A673 (cell line): ENCODE data around the gene ABHD17B. TPM values are rescaled to one million over a fixed set of nuclear protein-coding genes. Genes with fewer than 3 reads are reported as not detected.

Experiments used
- BruUV-seq: library from RNA; stranded (reverse); fragments of 400-500 nt; replicated peaks from 2 replicates; lab custom pipeline; 2021; lab: Mats Ljungman, UMichigan
- CTCF ChIA-PET: fragments of 300-600 bp; sonication (Branson Sonifier 250); formaldehyde crosslinking; loops from one replicate; lab custom pipeline; 2022; ENCODE audit warnings: antibody characterized with exemption; lab: Charles Lee
- POLR2A ChIA-PET: fragments of 300-600 bp; sonication (Branson Sonifier 250); formaldehyde crosslinking; loops from one replicate; lab custom pipeline; 2022; ENCODE audit warnings: antibody characterized with exemption; ENCODE audit not compliant: low non-redundant PET; lab: Charles Lee
- DNase-seq: peaks from one replicate; pipeline ENCODE4 v3.0.0-alpha.2; 2015; ENCODE audit warnings: low spot score
- H3K27ac ChIP-seq: fragments of 200-600 bp; sonication (generic); 2 replicates; pipeline ENCODE4 v1.5.1; 2016; ENCODE audit warnings: mixed run types, low read depth, mild to moderate bottlenecking, mixed read lengths, antibody characterized with exemption, low read length; ENCODE audit not compliant: poor library complexity, severe bottlenecking
- H3K27me3 ChIP-seq: fragments of 200-600 bp; sonication (generic); replicated peaks from 2 replicates; pipeline ENCODE4 v1.6.1; 2017; ENCODE audit warnings: mixed run types, low read depth, mild to moderate bottlenecking, mixed read lengths, antibody characterized with exemption, low read length; ENCODE audit not compliant: insufficient read depth, poor library complexity
- H3K36me3 ChIP-seq: fragments of 200-600 bp; sonication (generic); 2 replicates; pipeline ENCODE4 v1.6.1; 2016; ENCODE audit warnings: mixed run types, mild to moderate bottlenecking, mixed read lengths, antibody characterized with exemption, low read length; ENCODE audit not compliant: insufficient read depth, poor library complexity, severe bottlenecking
- H3K4me1 ChIP-seq: fragments of 200-600 bp; sonication (generic); 2 replicates; pipeline ENCODE4 v1.6.1; 2017; ENCODE audit warnings: mixed run types, mild to moderate bottlenecking, mixed read lengths, antibody characterized with exemption, low read length; ENCODE audit not compliant: insufficient read depth, poor library complexity, severe bottlenecking
- H3K4me3 ChIP-seq: fragments of 200-600 bp; sonication (generic); 2 replicates; pipeline ENCODE4 v1.5.1; 2016; ENCODE audit warnings: low read depth, mixed run types, mild to moderate bottlenecking, mixed read lengths, low read length; ENCODE audit not compliant: poor library complexity, severe bottlenecking
- H3K9me3 ChIP-seq: fragments of 200-600 bp; sonication (generic); 2 replicates; pipeline ENCODE4 v1.6.1; 2016; ENCODE audit warnings: mixed run types, low read depth, mild to moderate bottlenecking, mixed read lengths, antibody characterized with exemption, low read length; ENCODE audit not compliant: poor library complexity, severe bottlenecking
- EZH2 ChIP-seq: fragments of 200-600 bp; sonication (generic); IDR thresholded peaks from 2 replicates; pipeline ENCODE4 v1.6.1; 2017; ENCODE audit warnings: borderline replicate concordance, low read depth, mild to moderate bottlenecking, mixed read lengths, antibody characterized with exemption, low read length; ENCODE audit not compliant: poor library complexity, severe bottlenecking
- intact Hi-C: fragments of 100-400 bp; cut with micrococcal nuclease; formaldehyde crosslinking; loops from one replicate; pipeline ENCODE4 v1.10.0; 2022; ENCODE audit not compliant: unreplicated experiment
- total RNA-seq: library from RNA; stranded (reverse); gene quantifications from 2 replicates; pipeline ENCODE4 v1.2.3, GENCODE V29; 2021
- TF ChIP-seq, protein P1 (sequence below): fragments of 300-800, 200-600 bp; sonication (generic); conservative IDR thresholded peaks from 2 replicates; pipeline ENCODE4 v1.5.1; 2017; ENCODE audit warnings: low read depth, mild to moderate bottlenecking, antibody characterized with exemption, low read length, moderate library complexity, mixed read lengths

The ABHD17B gene
- total RNA-seq, 1 experiment from 2014 or later = 19.7 TPM

DNA sequence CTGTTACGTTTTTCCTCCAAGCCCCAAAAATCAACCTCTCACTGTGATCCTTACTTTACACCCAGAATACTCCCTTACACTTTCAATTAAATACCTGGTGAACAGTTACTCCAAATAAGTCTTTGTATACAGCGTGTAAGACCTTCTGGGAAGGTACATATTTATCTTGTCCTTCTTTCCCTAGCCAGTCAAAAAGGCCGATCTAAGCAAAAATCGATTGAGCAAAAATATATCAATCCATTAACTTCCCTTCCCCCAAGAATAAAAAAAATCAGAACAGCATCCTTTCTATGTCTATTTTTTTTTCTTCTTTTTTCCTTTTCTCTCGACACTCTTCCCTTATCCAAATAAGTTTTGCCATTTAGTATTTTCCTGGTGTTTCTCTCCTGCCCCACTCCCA lies 71.3 kb downstream of the ABHD17B start:
- TF ChIP-seq, protein P1, sequence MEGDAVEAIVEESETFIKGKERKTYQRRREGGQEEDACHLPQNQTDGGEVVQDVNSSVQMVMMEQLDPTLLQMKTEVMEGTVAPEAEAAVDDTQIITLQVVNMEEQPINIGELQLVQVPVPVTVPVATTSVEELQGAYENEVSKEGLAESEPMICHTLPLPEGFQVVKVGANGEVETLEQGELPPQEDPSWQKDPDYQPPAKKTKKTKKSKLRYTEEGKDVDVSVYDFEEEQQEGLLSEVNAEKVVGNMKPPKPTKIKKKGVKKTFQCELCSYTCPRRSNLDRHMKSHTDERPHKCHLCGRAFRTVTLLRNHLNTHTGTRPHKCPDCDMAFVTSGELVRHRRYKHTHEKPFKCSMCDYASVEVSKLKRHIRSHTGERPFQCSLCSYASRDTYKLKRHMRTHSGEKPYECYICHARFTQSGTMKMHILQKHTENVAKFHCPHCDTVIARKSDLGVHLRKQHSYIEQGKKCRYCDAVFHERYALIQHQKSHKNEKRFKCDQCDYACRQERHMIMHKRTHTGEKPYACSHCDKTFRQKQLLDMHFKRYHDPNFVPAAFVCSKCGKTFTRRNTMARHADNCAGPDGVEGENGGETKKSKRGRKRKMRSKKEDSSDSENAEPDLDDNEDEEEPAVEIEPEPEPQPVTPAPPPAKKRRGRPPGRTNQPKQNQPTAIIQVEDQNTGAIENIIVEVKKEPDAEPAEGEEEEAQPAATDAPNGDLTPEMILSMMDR = no peak
- no peak for TF ChIP-seq EZH2
- H3K36me3 ChIP-seq = no peaks in the 10 kb centered on the region
- DNase-seq = no peak
- CTCF ChIA-PET = no interaction called here
- H3K27ac ChIP-seq = no peak overlapping the region
- POLR2A ChIA-PET = no interaction called here
- intact Hi-C loops = no loop called here
- no peaks in the 10 kb centered on the region for H3K4me1 ChIP-seq
- H3K27me3 ChIP-seq = no peaks in the 10 kb centered on the region
- H3K9me3 ChIP-seq = no peaks in the 10 kb centered on the region
- BruUV-seq = no TSS peak
- no peak overlapping the region for H3K4me3 ChIP-seq

DNA sequence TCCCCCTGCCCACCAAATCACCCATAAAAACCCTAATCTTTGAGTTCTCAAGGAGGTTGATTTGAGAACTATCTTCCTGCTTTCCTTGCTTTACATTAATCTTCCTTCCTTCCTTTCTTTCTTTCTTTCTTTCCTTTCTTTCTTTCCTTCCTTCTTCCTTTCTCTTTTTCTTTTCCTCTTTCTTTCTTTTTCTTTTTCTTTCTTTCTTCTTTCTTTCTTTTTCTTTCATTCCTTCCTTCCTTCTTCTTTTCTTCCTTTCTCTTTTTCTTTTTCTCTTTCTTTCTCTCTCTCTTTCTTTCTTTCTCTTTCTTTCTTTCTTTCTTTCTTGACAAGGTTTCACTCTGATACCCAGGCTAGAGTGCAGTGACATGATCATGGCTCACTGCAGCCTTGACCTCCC lies 75.4 kb downstream of the ABHD17B start:
- H3K27ac ChIP-seq = no peak overlapping the region
- no peak for DNase-seq
- TF ChIP-seq, protein P1 = no peak
- no peak for TF ChIP-seq EZH2
- no peaks in the 10 kb centered on the region for H3K36me3 ChIP-seq
- intact Hi-C loops = no loop called here
- no peaks in the 10 kb centered on the region for H3K4me1 ChIP-seq
- H3K4me3 ChIP-seq = no peak overlapping the region
- no peaks in the 10 kb centered on the region for H3K27me3 ChIP-seq
- POLR2A ChIA-PET = no interaction called here
- BruUV-seq = no TSS peak
- CTCF ChIA-PET = no interaction called here
- no peaks in the 10 kb centered on the region for H3K9me3 ChIP-seq

- no TSS peak for BruUV-seq
- no peak for DNase-seq
- ChIA-PET POLR2A (no interaction called here), CTCF (no interaction called here)
- intact Hi-C loops = no loop called here
- TF ChIP-seq EZH2 = no peak
- TF ChIP-seq, protein P1 = no peak
- no peaks in the 10 kb centered on the region for H3K36me3 ChIP-seq
- H3K27me3 ChIP-seq = no peaks in the 10 kb centered on the region
- no peaks in the 10 kb centered on the region for H3K9me3 ChIP-seq
- H3K4me1 ChIP-seq = no peaks in the 10 kb centered on the region
- H3K4me3 ChIP-seq = no peak overlapping the region
- H3K27ac ChIP-seq = no peak overlapping the region
These were observed 80.1 kb downstream of the ABHD17B start for GRCh38 chr9:71830929-71831328.
